HL-60 (cell line): ENCODE measurements around the gene GLI3.
A peak's percentile ranks its signal among the peaks of the same experiment; 100 is the strongest.

Experiments
- DNase-seq, 2 experiments: peaks; one replicate each; pipeline ENCODE4 v3.0.0-alpha.2; 2010 to 2020; ENCODE audit warnings: low read depth in 1 of 2, low spot score in 1 of 2
- H3K27ac ChIP-seq: fragments of 250-450 bp; sonication (Bioruptor Pico); replicated peaks from 2 replicates; pipeline ENCODE4 v1.5.1; 2020; ENCODE audit warnings: mild to moderate bottlenecking, moderate library complexity
- H3K27me3 ChIP-seq: fragments of 250-450 bp; sonication (Bioruptor Pico); 2 replicates; pipeline ENCODE4 v1.5.1; 2021; ENCODE audit warnings: mild to moderate bottlenecking, moderate library complexity; ENCODE audit not compliant: insufficient read depth, poor library complexity, severe bottlenecking
- H3K4me3 ChIP-seq: replicated peaks from 2 replicates; pipeline ENCODE4 v1.5.1; 2011; ENCODE audit warnings: mild to moderate bottlenecking, control low read depth, low read length; ENCODE audit not compliant: insufficient read depth
- CTCF ChIP-seq: IDR thresholded peaks from one replicate; pipeline ENCODE4 v1.5.1; 2011; ENCODE audit warnings: low read length, control low read depth, inconsistent platforms; ENCODE audit not compliant: insufficient read depth
- GABPA ChIP-seq: IDR thresholded peaks from 2 replicates; pipeline ENCODE4 v1.6.1; 2012; ENCODE audit warnings: low read depth
- POLR2AphosphoS5 ChIP-seq: IDR thresholded peaks from 2 replicates; pipeline ENCODE4 v1.6.1; 2012; ENCODE audit warnings: low read depth
- REST ChIP-seq: IDR thresholded peaks from 2 replicates; pipeline ENCODE4 v1.6.1; 2012; ENCODE audit warnings: low read depth; ENCODE audit not compliant: insufficient replicate concordance
- SPI1 ChIP-seq: IDR thresholded peaks from 2 replicates; pipeline ENCODE4 v1.6.1; 2012; ENCODE audit warnings: low read depth, mild to moderate bottlenecking, borderline replicate concordance

Gene GLI3

GRCh38 chr7:42039921-42040320 is 197.1 kb downstream of the GLI3 start:
- no peak for DNase-seq
- Histone ChIP-seq H3K27me3 (no peaks in the 10 kb centered on the region), H3K4me3 (no peak overlapping the region), H3K27ac (no peak overlapping the region)
- TF ChIP-seq REST, result no peak
- no peak for TF ChIP-seq CTCF

DNA sequence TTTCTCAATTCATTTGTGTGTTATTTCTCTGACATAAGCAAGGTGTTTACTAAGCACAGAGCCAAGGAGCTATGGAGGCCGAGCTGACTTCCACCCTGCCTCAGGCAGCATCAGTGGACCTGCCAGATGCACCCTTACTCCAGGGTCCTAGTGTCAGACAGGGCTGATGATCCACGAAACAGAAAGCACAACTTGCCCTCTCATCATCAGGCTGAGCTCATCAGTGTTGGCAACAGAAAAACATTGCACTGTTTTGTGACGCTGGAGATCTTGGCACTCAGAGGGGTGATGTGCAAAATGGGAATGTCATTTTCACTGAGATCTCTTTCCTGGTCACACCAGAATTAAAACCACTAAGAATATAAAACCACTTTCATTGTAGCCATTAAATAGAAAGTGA is 201.8 kb downstream of the GLI3 start:
- H3K27ac ChIP-seq, result no peak overlapping the region
- DNase-seq, result no peak
- H3K27me3 ChIP-seq, result no peaks in the 10 kb centered on the region
- no peak overlapping the region for H3K4me3 ChIP-seq
- TF ChIP-seq REST (no peak), GABPA (no peak)

DNA sequence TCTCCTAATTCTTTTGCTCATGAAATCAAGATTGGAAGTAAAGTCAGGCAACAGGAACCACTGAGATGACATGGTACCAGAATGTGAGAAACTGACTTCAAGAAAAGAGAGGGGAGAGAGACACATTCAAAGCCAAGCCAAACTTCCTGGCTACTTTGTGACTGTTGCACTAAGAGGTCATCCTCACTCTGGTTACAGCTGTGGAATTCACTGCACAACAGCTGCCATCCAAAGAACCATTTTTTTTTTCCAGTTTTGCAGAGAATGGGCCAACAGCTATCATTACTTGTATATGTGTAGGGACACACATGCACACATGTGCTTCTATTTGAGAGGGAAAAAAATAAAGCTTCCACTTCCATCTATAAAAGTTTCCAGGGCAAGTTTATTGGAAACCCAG is 203.5 kb downstream of the GLI3 start:
- no peak for DNase-seq
- TF ChIP-seq CTCF (no peak), POLR2AphosphoS5 (no peak), GABPA (no peak), REST (no peak), SPI1 (no peak)
- Histone ChIP-seq H3K27ac (no peak overlapping the region), H3K27me3 (no peaks in the 10 kb centered on the region), H3K4me3 (no peak overlapping the region)

GRCh38 chr7:42029405-42029804 is 207.6 kb downstream of the GLI3 start:
- Histone ChIP-seq H3K27me3 (peaks cover 4% of the 10 kb centered on the region), H3K4me3 (no peak overlapping the region), H3K27ac (no peak overlapping the region)
- TF ChIP-seq GABPA, result no peak
- TF ChIP-seq SPI1, result peak; percentile 35; the same call in 1 of the 2 replicates
- no peak for DNase-seq
